Measurements from ENCODE around the gene NAT14.

Gene NAT14

DNA sequence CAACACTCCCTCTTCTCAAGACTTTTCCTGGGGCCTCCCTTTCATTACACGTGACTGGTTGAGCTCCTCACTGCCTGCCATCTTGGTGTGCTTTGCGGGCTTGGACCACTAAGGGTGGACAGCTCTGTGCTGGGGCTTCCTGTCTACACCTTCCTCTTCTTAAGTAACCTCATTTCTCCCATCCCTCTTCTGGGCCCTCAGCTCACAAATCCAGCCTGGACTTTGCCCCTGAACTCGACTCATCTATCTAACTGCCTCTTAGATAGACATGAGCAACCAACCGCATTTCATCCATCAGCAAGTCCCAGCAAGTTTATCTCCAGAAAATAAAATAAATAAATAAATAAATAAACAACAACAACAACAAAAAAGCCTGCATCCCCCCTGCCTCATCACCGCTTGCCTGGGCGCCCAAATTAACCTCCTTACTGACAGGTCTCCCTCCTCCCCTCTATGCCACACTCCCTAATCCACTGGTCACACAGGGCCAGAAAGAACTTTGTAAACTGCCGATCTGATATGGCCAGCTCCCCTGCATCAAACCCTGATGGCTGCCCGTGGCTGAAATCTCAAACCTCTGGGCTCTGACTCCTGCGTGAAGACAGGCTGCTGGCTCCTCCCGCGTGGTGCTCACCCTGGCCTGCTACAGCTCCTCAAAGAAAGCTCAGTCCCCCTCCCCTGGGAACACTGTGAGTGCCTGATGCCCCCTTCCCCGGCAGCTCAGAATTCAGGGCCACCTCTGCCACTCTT lies 31.3 kb upstream of the NAT14 start:
- no peak for DNase-seq

DNA sequence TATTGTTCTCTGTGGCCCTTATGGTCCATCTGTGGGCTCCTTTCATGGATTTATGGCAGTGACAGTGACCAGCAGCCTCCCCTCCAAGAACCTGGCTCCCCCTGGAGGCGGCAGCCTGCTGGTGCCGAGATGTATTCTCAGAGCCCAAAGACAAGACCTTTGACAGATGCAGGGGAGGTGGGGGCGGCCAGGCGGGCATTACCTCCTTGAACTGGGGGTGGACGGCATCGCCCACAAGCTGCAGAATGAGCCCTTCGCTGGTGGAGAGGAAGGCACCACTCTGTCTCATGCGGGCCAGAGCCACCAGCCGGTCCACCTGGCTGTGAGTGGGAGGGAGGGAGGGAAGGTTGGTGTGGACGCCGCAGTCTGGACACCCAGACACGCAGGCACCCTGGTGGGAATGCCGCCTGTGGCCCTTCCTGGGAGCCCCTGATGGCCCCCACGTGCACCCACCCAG lies 30.2 kb upstream of the NAT14 start:
- peak; percentile 50 for DNase-seq

DNA sequence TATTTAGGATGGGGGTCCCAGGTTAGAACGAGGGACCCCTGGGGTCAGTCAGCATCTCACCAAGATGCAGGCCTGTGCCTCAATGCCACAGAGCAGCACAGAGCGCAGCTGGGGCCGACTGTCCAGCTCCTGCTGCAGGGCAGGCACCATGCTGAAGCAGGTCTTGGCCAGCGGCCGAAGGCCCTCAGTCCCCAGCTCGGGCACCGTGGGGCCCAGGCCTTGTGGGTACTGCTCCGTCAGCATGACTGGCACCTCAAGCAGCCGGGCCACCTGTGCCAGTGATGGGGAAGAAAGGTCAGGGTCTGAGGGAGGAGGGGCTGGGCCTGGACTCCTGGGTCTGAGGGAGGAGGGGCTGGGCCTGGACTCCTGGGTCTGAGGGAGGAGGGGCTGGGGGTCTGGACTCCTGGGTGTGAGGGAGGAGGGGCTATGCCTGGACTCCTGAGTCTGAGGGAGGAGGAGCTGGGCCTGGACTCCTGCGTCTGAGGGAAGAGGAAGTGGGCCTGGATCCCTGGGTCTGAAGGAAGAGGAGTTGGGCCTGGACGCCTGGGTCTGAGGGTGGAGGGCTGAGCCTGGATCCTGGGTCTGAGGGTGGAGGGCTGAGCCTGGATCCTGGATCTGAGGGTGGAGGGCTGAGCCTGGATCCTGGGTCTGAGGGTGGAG lies 29.3 kb upstream of the NAT14 start:
- DNase-seq = no peak

DNA sequence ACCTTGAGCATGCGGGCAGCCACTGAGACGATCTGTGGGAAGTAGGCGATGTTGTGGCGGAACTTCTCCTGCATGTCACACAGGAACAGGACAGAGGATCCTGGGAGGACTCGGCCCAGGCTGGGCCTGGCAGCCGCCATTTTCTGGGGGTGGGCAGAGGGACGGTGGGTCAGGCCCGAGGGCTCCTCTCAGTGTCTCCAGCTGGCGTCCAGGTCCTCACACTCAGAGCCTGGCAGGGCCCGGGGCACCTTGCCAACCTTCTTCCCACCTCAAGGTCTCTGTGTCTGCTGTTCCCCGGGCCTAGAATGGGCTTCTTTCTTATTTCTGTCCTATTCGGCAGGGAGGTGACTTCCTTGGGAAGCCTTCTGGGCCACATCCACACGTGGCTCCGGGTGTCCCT lies 28.6 kb upstream of the NAT14 start:
- no peak for DNase-seq

DNA sequence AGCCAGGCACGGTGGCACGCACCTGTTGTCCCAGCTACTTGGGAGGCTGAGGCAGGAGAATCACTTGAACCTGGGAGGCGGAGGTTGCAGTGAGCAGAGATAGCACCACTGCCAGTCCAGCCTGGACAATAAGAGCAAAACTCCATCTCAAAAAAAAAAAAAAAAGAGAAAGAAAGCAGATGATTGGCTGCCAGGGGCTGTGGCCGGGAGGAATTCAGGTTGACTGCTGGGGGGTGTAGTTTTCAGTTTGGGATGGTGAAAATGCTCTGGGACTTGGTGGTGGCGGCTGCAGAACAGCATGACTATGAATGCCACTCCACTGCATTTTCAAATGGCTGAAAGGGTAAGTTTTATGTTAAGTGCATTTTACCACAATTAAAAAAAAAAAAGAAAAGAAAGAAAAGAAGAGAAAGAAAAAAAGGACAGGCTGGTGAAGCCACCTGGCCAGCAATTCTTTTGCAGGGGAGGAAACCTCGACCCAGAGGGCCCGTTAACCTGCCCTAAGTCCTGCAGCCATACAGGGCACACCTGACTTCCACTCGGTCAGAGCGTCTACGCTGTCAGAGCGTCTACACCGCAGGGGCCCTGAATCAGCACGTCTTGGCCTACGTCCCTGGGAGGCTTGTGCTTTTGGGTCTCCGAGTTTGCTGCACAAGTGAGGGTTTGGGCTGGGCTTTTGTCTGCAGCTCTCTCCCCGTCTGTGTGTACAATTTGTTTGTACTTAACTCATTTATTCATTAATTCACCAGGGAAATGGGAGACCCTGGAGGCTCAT lies 27.1 kb upstream of the NAT14 start:
- DNase-seq = no peak

DNA sequence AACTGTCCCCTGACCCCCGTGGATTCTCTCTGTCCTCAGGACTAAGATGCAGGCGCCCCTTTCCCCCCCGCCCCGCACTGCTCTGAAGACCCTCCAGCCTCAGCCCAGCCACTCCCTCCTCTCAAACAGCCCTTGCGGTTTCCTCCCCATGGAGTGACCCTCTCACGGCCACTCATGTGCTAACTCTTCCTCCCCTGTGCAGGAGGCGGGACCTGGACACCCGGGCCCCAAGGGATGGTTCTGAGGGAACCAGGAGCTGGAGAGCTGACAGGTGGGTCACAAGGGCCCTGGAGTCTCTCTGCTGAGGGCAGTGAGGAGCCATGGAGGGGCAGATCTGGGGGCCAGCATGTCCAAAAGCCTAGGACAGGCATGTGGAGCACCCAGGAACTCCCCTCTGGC lies 25.4 kb upstream of the NAT14 start:
- no peak for DNase-seq

DNA sequence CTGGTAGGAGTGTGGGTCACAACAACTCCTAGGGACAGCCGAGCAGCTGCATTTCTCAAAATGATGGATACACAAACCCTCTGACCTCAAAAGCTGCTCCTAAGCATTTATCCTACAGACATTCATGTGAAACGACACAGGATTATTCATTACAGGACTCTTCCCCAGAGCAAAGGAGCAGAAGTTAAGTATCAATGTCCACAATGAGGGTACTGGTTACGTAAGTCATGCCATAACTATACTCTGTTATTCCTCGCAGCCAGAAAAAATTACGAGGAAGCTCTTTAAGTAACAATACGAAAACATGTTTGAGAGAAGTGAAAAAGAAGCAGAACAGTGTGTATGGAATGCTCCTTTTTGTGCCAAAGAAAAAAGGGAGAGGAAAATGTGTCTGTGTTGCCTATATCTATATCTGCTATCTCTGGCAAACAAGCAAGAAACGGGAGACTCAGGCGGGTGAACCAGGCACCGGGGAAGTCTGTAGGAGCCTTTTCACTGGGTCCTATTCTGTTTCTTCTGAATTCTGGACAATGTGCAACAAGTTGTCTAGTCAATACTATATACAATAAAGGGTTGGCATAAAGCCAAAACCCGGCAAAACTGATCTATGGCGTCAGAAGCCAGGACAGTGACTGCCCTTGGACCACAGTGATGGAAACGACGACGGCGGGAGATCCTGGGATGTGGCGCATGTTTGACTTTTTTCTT lies 24.9 kb upstream of the NAT14 start:
- no peak for DNase-seq

DNA sequence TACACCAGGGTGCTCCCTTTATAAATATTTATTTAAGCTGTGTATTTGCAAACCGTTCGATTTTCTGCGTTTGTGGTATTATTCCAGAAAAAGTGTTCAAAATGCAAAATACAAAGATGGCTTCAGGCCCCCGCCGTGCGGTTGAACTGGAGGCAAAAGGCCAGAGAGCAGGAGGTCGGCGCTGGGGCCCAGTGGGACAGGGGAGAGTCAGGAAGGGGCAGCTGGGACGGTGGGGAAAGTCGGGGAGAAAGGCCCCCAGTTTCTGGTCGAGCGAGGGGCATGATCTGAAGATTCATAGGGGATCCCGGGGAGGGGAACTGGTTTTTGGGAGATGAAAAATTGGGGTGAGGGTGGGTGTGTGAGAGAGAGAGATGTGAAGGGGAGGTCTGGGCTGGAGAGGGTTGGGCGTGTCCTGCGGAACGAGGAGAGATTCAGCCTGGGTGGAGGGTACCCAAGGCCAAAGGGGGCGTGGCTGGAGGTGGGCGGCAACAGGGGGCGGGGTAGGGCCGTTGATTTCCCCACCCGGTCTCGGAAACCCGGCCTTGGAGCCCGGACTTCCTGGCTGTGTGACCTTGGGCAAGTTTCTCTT lies 24.2 kb upstream of the NAT14 start:
- peak; percentile 47 for DNase-seq

DNA sequence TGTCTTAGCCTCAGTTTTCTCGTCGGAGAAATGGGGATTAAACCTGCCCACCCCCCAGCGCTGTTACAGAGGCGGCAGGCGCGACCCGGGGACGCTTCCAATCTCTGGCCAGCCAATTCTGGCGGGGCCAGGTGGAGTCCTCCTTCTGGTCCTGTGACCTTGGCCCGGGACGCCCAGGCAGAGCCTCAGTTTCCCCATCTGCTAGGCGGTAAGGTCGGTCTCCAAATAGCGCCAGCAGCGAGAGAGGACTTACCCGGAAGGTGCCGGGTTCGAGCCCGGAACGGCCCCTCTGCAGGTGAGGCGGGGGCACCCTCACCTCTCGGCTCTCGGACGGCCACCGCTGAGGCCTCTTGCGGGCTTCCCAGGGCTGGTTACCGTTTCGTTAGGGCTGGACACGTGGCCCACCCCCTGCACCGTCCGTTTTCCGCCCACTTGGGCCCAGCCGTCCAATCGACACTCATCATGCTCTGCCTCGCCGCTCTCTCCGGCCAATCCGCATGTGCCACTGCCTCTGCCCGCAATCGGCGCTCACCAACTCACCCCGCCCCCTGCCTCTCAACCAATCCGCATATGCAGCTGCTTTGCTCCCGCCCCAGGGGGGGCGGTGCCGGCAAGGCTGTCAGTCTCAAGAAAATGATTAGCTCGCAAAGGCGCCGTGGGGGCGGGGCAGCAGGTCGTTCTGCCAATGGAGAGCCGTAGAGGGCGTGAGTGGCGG lies 23.6 kb upstream of the NAT14 start, which contains the start of gene ISOC2:
TSS of gene ISOC2 (minus strand) at position 384 of the 715 bp plus-strand sequence. CDS start 5,156 bp downstream, outside the sequence.
- DNase-seq = peak; percentile 100

DNA sequence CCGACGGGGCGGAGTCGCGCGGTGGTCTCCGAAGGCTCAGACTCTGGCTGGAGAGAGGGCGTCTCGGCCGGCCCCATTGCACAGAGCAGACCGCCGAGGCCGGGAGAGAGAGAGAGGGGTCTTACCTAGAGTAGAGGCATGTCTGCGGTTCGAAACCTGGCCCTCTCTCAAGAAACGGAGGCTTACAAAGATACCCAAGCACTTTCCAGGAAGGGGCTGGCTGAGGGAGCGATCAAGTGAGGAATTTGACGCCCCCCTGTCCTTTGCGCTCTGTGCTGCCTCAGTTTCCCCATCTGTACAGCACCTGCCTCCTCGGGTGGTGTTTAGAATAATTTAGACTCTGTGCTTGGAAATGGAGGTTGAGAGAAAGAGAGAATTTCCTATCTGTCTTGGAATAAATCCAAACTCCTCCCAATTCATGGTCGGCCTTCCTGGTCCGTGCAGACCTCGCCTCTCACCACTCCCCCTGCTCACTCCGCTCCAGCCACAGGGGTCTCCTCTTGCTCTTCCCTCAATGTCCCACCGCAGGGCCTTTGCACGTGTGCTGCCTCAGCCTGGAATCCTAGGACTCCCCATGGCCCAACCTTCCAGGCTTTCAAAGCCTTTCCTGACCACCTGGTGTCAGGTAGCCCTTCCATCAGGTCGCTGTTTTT lies 22.9 kb upstream of the NAT14 start:
- no peak for DNase-seq

DNA sequence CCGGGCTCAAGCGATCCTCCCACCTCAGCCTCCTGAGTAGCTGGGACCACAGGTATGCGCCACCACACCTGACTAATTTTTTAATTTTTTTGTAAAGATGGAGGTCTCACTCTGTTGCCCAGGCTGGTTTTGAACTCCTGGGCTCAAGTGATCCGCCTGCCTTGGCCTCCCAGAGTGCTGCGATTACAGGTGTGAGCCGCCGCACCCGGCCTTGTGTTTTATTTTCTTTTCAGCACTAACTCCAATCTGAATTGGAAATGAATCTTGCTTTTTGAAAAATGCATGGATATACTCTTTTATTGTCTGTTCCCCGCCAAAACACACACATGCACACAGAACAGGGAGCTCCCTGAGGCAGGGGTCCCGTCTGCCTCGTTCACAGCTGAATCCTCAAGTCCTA lies 22.3 kb upstream of the NAT14 start:
- DNase-seq = no peak

DNA sequence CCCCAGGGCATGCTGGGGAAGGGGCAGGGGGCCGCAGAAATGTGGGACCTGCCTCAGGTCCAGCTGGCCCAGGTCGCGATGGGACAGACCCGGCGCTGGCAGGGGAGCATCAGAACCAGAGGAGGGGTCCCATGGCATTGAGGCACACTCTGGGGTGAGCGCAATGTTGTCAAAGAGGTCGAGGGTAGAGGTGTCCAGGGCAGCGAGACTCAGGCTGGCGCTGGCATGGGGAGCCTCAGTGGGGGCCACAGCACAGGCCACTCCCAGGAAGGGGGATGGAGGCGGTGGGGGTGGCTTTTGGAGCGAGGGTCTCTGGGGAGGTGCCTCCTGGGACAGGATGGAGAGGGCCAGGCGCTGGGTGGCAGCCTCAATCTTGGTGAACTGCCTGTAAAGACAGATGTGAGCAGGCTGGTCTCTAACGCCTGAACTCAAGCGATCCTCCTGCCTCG lies 21.4 kb upstream of the NAT14 start:
- DNase-seq = no peak

DNA sequence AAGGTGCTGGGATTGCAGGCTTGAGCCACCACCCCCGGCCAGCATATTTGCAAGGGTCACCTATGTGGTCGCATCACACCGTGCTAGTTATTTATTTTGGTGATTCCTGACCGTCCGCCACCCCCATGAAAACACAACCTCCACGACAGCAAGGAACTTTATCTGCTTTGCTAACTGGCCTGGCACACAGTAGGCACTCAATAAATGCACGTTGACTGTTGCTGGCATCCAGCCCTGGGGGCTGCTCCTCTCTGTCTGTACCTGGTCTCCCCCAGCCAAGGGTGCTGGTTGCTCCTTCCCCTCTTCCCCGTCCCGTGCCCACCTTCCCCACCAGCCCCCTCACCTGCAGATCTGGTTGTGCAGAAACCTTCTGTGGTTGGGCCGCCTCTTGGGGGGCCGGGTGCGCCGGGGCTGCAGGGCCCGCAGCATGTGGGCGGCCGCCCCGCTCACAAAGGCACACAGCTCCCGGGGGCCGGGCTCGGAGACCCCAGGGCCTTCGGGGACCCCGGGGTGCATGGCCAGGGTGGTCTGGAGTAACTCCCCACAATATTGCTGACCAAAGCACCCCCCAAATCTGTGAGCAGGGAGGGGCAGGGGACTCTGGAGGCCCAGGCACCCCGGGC lies 20.8 kb upstream of the NAT14 start:
- no peak for DNase-seq

DNA sequence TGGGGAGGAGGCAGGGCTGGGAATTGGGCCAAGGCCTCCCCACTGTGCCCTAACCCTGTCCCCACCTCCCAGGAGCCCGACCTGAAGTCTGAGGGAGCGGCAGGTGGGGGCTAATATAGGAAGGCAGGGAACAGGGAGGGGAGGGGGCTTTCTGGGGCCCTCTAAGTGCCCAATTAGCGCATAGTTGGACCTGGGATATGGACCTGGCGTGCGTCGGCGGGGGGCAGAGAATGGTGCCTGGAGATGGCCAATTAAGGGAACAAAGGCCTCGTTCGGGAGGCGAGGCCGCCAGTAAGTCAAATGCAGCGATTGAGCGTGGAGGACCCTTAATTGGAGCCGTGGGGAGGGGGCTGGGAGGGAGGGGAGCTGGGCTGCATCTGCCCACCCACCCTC lies 20.3 kb upstream of the NAT14 start, which contains the start of gene C19orf85:
TSS of gene C19orf85 (minus strand) at position 90 of the 393 bp plus-strand sequence. CDS start 197 bp downstream, outside the sequence.
- DNase-seq = no peak

DNA sequence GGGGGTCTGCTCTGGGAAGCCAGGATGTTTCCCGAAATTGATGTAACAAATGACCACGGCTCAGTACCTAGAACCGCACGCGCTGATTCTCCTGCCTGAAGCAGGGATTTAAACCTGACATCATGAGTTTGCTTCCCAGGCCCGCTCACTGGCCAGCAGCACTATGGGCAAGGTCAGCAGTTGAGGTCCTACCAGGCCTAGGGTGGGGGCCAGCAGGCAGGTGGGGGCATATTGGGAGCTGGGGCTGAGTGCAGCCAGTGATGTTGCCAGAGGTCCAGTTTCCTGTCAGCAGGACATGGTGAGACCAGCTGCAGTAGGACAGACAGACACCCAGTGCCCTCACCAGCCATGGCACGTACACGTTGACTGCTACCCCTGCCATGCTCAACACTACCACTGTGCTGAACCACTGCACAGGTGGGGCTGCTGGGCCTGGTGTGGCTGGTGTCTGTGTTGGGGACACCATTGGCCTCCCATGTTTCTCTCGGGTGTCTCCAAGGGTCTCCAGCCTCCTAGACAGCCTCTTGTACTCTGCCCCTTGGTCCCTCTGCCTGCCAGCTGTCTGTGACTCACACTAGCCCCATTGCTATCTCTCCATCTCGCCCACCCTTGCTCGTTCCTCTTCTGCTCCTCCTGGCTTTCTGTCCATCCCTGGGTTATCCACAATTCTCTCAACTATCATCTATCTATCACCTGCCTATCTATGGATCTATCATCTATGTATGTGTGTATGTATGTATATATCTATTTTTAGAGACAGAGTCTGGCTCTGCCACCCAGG lies 19.3 kb upstream of the NAT14 start:
- DNase-seq = no peak

DNA sequence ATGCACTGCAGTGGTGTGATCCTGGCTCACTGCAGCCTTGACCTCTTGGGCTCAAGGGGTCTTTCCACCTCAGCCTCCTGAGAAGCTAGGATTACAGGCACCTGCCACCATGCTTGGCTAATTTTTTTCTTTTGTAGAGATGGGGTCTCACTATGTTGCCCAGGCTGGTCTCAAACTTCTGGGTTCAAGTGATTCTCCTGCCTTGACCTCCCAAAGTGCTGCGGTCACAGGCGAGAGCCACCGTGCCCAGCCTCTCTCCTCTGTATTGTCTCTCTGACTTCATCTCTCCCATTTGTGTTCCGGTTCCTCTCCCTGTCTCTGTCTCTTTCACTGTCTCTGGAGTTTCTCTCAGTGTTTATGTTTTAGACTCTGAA lies 18.8 kb upstream of the NAT14 start:
- no peak for DNase-seq

DNA sequence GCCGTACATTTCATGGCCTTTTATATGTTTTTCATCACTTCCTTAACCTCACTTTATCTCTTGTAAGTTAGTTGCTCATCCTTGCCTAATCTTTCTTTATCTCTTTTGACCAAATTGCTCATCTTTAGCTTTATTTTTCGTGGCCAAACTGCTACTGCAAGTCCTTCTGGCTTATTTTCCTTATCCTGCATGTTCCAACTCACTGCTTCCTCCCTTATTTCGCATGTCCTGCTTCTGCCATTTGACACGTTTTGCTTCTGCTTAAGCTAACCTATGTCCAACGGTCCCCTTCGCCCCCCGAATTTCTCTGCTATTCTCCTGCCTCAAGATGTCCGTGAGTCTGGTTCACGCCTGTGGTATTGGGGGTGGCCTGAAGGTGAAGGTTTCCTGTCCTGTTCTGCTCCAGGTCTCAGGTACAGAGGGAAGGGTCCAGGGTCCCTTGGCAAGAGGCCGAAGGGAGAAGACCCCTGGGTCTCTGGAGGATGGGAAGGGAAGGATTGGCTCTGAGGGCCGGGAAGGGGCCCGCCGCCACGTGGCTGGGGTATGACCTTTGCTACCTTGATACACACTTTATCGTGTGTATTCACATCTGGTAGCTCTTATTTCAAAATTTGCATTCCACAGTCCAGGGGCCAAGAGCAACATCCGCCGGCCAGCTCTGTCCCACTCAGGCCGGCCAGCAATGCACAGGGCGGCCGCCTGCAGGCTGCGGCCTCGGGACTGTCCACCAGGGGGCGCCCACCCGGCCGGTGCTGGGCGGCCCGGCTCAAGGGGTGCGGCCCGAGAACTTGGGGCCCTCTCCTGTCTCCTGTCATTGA lies 17.5 kb upstream of the NAT14 start:
- peak; percentile 71 for DNase-seq

DNA sequence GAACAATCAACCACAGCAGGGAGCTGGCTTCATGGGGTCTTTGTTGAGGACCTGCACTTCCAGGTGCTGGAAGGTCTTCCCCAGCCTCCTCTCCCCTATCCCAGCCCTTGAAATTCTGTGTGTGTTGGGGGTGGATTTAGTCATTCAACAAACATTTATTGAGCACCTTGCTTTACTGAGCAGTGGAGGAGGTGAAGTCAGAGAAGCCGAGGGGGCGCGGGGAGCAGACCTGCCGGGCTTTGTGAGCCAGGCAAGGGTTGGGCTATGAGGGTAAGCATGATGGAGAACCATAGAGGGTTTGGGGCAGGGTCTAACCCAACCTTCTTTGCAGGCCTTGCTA lies 17.0 kb upstream of the NAT14 start:
- DNase-seq = no peak

DNA sequence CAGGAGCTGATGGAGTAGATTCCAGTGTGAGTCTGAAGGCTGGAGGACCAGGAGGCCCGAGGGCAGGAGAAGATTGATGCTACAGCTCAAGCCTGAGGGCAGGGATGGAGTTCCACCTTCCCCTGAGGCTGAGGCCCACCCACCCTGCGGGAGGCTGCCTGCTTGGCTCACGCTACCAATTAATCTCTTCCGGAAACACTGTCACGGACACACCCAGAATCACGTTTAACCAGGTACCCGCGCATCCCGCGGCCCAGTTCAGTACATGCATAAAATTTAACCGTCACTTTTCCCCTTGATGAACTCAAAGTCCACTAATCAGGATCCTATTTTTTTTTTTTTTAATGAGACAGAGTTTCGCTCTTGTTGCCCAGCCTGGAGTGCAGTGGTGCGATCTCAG lies 13.7 kb upstream of the NAT14 start:
- no peak for DNase-seq

Data from activated CD8-positive, alpha-beta memory T cell treated with anti-CD3 and anti-CD28 coated beads, Interleukin-2, amount 50 U/mL, for 4 hours (primary cell).